ENCODE data around the gene KCTD5. TPM values are rescaled to one million over a fixed set of nuclear protein-coding genes. Genes with fewer than 3 reads are reported as not detected.

Gene KCTD5
- total RNA-seq, 1 experiment from 2014 or later = 42.1 TPM

- H3K4me1 ChIP-seq (ENCODE audit: control insufficient read depth in 1 of 2, insufficient read depth in 2 of 2, low read length in 2 of 2) = peaks cover 7 to 8% of the 10 kb centered on the region in 2 experiments
- no peak overlapping the region for H2AFZ ChIP-seq (ENCODE audit: low read depth, low read length, poor library complexity, severe bottlenecking)
- no peaks in the 10 kb centered on the region for H3K36me3 ChIP-seq (ENCODE audit: control insufficient read depth in 1 of 2, insufficient read depth in 2 of 2, low read length in 2 of 2)
- POLR2A ChIA-PET = no interaction called here
- H3K27me3 ChIP-seq (ENCODE audit: insufficient read depth, low read length) = no peaks in the 10 kb centered on the region
- H3K9me2 ChIP-seq (ENCODE audit: insufficient read depth) = no peaks in the 10 kb centered on the region
- H3K79me2 ChIP-seq (ENCODE audit: insufficient read depth, low read length) = no peaks in the 10 kb centered on the region
- H3K4me2 ChIP-seq (ENCODE audit: low read length) = no peak overlapping the region
- ATAC-seq (no peak), DNase-seq (ENCODE audit: low read depth, low spot score) (no peak)
- TF ChIP-seq YY1 (IDR thresholded peaks at IDR 0.05; ENCODE audit: extremely low read depth, insufficient replicate concordance, low read depth, low read length) (no peak), CBX3 (IDR thresholded peaks at IDR 0.05; ENCODE audit: low read depth) (no peak), EGR1 (IDR thresholded peaks at IDR 0.05; ENCODE audit: low read depth) (no peak), ATF3 (IDR thresholded peaks at IDR 0.05) (no peak), RAD21 (IDR thresholded peaks at IDR 0.05; ENCODE audit: low read depth) (no peak), SIN3A (IDR thresholded peaks at IDR 0.05; ENCODE audit: low read depth) (no peak), EZH2phosphoT487 (IDR thresholded peaks at IDR 0.05; ENCODE audit: borderline replicate concordance) (no peak), EZH2 (IDR thresholded peaks at IDR 0.05) (no peak), REST (IDR thresholded peaks at IDR 0.05; ENCODE audit: low read depth) (no peak), ZFX (IDR thresholded peaks at IDR 0.05) (no peak), SP1 (IDR thresholded peaks at IDR 0.05; ENCODE audit: low read depth) (no peak), JUND (IDR thresholded peaks at IDR 0.05) (no peak), FOSL1 (IDR thresholded peaks at IDR 0.05; ENCODE audit: low read depth) (no peak), CEBPB (IDR thresholded peaks at IDR 0.05; ENCODE audit: low read depth) (no peak), MAX (IDR thresholded peaks at IDR 0.05) (no peak), POLR2A (IDR thresholded peaks at IDR 0.05; ENCODE audit: borderline replicate concordance, extremely low read depth, insufficient read depth, insufficient read length) (no peak), ELF1 (IDR thresholded peaks at IDR 0.05; ENCODE audit: borderline replicate concordance, low read depth) (no peak)
- TF ChIP-seq, protein P1, sequence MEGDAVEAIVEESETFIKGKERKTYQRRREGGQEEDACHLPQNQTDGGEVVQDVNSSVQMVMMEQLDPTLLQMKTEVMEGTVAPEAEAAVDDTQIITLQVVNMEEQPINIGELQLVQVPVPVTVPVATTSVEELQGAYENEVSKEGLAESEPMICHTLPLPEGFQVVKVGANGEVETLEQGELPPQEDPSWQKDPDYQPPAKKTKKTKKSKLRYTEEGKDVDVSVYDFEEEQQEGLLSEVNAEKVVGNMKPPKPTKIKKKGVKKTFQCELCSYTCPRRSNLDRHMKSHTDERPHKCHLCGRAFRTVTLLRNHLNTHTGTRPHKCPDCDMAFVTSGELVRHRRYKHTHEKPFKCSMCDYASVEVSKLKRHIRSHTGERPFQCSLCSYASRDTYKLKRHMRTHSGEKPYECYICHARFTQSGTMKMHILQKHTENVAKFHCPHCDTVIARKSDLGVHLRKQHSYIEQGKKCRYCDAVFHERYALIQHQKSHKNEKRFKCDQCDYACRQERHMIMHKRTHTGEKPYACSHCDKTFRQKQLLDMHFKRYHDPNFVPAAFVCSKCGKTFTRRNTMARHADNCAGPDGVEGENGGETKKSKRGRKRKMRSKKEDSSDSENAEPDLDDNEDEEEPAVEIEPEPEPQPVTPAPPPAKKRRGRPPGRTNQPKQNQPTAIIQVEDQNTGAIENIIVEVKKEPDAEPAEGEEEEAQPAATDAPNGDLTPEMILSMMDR (IDR thresholded peaks at IDR 0.05 in 2 of 3, conservative IDR thresholded peaks at IDR 0.05 in 1 of 3; ENCODE audit: borderline replicate concordance in 1 of 3, insufficient read depth in 1 of 3, low read depth in 2 of 3, low read length in 2 of 3) = no peak
- CTCF ChIA-PET = no interaction called here
- H3K9me3 ChIP-seq (ENCODE audit: control insufficient read depth in 1 of 2, insufficient read depth in 1 of 2, low read depth in 1 of 2, low read length in 2 of 2) = no peaks in the 10 kb centered on the region
- RAD21 ChIA-PET (ENCODE audit: low non-redundant PET in 1 of 2, low total read pairs in 2 of 2, uncharacterized antibody in 2 of 2, unreplicated experiment in 2 of 2) = no interaction called here
- no peaks in the 10 kb centered on the region for H4K20me1 ChIP-seq (ENCODE audit: insufficient read depth)
- BruUV-seq (replicated peaks) = no TSS peak
- intact Hi-C loops (cut with micrococcal nuclease) = no loop called here
- H3K27ac ChIP-seq (ENCODE audit: low read depth, low read length) = no peak overlapping the region
- H3K9ac ChIP-seq (ENCODE audit: low read length) = no peak overlapping the region
- H3K4me3 ChIP-seq (replicated peaks in 1 of 2; ENCODE audit: low read depth in 1 of 2, low read length in 2 of 2) = no peak overlapping the region
Measured at GRCh38 chr16:2728034-2728433, 45.7 kb downstream of the KCTD5 start.
